Measurements from ENCODE around the gene GTF3C2. TPM values are rescaled to one million over a fixed set of nuclear protein-coding genes. Genes with fewer than 3 reads are reported as not detected.

GTF3C2 gene
- total RNA-seq, 2 donors from 2014 or later = 48.4 to 60.0 TPM

GRCh38 chr2:27390822-27391679 lies 34.5 kb upstream of the GTF3C2 start:
- DNase-seq = no peak
- Histone ChIP-seq H3K36me3 (no peaks in the 10 kb centered on the region), H3K9ac (ENCODE audit: low read depth in 2 of 2, low read length in 2 of 2) (no peak overlapping the region), H3K4me1 (no peaks in the 10 kb centered on the region), H3K27ac (no peak overlapping the region), H3K9me3 (no peaks in the 10 kb centered on the region), H3K27me3 (no peaks in the 10 kb centered on the region), H3K4me3 (no peak overlapping the region)
- no peak for TF ChIP-seq CTCF (IDR thresholded peaks at IDR 0.05)
- intact Hi-C loops (cut with DNase I) = no loop called here

GRCh38 chr2:27381577-27382181 lies 25.1 kb upstream of the GTF3C2 start:
- DNase-seq = no peak
- H3K4me1 ChIP-seq = no peaks in the 10 kb centered on the region
- no peaks in the 10 kb centered on the region for H3K9me3 ChIP-seq
- intact Hi-C loops (cut with DNase I) = no loop called here
- no peak for TF ChIP-seq CTCF (IDR thresholded peaks at IDR 0.05)
- H3K4me3 ChIP-seq = no peak overlapping the region
- peak overlapping the region; percentile 92 for H3K27ac ChIP-seq
- H3K27me3 ChIP-seq = no peaks in the 10 kb centered on the region
- peak overlapping the region in 1 of 2 donors; percentile 15 for H3K9ac ChIP-seq (ENCODE audit: low read depth in 2 of 2, low read length in 2 of 2)
- no peaks in the 10 kb centered on the region for H3K36me3 ChIP-seq

GRCh38 chr2:27380626-27381545 lies 24.3 kb upstream of the GTF3C2 start, which contains the start of gene ZNF513:
Gene ZNF513, minus strand, starts transcription at chr2:27380734. Its CDS starts 208 bp downstream, at chr2:27380526.
- intact Hi-C loops (cut with DNase I) = no loop called here
- H3K4me3 ChIP-seq = peak within 1 kb of the TSS; percentile 57
- H3K36me3 ChIP-seq = peaks cover 1% of the 10 kb centered on the region
- no peaks in the 10 kb centered on the region for H3K9me3 ChIP-seq
- no peaks in the 10 kb centered on the region for H3K27me3 ChIP-seq
- H3K9ac ChIP-seq (ENCODE audit: low read depth in 2 of 2, low read length in 2 of 2) = peak within 1 kb of the TSS; percentile 92 to 93
- no peak for TF ChIP-seq CTCF (IDR thresholded peaks at IDR 0.05)
- peak; percentile 97 for DNase-seq
- H3K4me1 ChIP-seq = no peaks in the 10 kb centered on the region
- H3K27ac ChIP-seq = peak within 1 kb of the TSS; percentile 92

- Histone ChIP-seq H3K4me1 (no peaks in the 10 kb centered on the region), H3K27me3 (no peaks in the 10 kb centered on the region), H3K9ac (ENCODE audit: low read depth in 2 of 2, low read length in 2 of 2) (peak overlapping the region; percentile 92 to 93), H3K36me3 (peaks cover 10% of the 10 kb centered on the region), H3K9me3 (no peaks in the 10 kb centered on the region), H3K4me3 (peak overlapping the region; percentile 57), H3K27ac (peak overlapping the region; percentile 92)
- intact Hi-C loops (cut with DNase I) = no loop called here
- no peak for TF ChIP-seq CTCF (IDR thresholded peaks at IDR 0.05)
- peak; percentile 77 for DNase-seq
Measured at GRCh38 chr2:27379836-27380625, 23.5 kb upstream of the GTF3C2 start.

All from colonic mucosa (tissue), 4 donors.